HG02759 (cell line): Measurements from ENCODE around the gene STX8.
"Not testable (repeated sequence)": the region's sequence is repeated elsewhere in the genome, so short reads cannot be mapped to it uniquely, and the experiment has no call there.

Experiments used
- ATAC-seq: cut with Tn5 transposase; IDR thresholded peaks from one replicate; pipeline ENCODE4 v1.9.1; 2021; ENCODE audit warnings: mild to moderate bottlenecking, moderate library complexity; ENCODE audit not compliant: unreplicated experiment

STX8 gene

DNA sequence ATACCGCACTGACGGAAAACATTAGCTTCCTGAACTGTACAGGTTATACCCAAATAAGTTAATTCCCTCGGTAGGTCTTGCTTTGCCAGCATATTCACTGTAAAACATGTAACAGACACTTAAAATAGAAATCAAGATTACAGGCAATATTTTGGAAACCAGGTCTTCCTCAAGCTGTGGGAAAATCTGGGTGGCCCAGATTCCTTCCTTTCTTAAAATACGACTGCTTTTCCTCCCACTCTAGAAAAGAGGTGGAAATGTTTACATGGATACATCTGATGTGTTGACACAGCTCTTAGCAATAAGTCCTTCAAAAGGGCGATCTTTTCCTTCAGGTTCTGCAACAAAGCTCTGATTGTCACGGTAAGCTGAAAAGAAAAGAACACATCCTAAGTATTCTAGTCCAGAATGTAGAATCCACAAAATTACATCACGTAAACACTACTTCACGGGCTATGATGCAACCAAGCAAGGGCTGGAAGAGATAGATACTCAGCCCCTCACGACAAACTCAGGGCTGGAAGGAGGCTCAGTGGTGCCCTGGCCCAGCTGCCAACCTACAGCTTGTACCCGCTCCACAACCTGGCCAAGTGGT lies 18.4 kb downstream of the STX8 start:
- ATAC-seq = no peak

DNA sequence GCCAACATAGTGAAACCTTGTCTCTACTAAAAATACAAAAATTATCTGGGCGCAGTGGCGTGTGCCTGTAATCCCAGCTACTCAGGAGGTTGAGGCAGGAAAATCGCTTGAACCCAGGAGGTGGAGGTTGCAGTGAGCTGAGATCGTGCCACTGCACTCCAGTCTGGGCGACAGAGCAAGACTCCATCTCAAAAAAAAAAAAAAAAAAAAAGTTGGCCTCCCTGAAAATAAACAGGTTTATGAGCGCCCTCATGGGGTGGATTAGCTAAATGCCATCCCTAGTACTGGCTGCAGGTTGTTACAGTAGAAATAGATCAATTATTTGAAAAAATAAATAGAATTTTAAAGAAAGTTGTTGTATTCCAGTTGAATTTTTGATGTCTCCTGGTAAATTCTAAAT lies 20.9 kb downstream of the STX8 start:
- not testable (repeated sequence) for ATAC-seq

- no peak for ATAC-seq
Observed at GRCh38 chr17:9553596-9553995, 22.0 kb downstream of the STX8 start.

- ATAC-seq = no peak
Observed at GRCh38 chr17:9553181-9553580, 22.4 kb downstream of the STX8 start.

GRCh38 chr17:9549215-9549614 lies 26.4 kb downstream of the STX8 start:
- ATAC-seq = no peak

DNA sequence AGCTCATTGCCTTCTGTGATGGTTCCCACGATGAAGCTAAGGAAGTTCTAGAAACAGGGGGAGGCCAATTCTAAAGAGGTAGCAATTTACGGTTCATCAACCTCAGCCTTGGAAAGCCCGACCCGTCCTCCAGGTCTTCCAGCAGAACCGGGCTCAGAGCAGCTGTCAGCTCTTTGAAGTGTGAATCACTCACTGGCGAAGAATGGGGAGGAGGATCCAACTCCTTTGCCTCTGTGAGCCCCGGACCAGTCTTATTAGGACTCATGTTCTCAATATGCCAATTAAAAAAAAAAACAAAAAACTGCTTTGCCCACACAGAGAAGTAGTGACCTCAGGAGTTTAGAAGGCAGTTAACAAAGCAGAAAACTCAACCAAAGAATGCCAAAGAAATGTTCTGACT lies 31.4 kb downstream of the STX8 start:
- ATAC-seq = no peak

DNA sequence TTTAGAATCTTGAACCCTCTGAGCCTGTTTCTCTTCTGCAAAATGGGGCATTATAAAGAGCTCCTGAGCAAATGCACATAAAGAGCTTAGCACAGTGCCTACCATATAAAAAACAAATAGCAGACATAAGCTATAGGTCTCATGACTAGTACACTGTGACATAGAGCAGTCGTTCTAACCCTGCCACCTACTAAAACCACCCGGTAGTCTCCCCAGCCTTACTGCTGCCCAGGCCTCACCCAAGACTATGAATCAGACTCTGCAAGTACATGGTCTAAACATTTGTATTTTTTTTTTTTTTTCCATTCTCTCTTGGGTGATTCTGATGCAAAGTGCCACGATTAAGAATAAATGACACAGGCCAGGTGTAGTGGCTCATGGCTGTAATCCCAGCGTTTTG lies 33.9 kb downstream of the STX8 start:
- ATAC-seq = no peak

DNA sequence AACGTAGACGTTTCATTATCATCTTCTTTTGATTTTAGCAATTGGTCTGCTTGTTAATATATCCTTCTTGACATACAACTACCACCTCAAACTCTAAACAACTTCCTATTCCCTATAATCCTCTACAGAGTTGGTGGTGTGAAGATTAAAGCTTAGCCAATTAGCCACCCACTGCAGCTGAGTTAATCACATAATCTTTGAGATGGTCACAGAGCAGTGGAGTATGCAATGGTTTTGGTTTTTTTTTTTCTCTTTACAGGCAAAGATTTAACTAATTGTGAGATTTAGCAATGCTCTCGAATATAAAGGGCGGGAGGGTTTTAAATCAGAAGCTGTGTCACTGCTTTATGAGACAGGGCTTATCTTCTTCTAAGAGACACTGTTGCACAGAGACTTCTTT lies 37.0 kb downstream of the STX8 start:
- ATAC-seq = no peak

- no peak for ATAC-seq
Observed at GRCh38 chr17:9537177-9537776, 38.3 kb downstream of the STX8 start.

DNA sequence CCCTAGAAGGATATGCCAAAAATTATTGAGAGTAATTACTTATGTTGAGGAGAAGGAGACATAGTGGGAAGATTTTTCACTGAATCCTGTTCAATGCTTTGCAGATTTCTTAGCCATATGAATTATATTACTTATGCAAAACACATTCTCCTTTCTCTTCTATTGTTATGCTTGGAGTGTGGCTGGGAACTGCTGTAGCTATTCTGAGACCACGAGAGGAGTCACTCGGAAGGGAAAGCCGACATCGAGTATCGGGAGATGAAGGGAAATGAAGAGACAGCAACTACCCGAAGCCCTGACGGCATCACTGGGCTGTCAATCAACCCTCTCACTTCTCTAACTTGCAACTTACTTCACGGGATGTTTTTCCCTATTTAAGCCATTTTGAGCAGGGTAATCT lies 39.6 kb downstream of the STX8 start:
- ATAC-seq = no peak

GRCh38 chr17:9533441-9533840 lies 42.2 kb downstream of the STX8 start:
- ATAC-seq = no peak

- ATAC-seq = no peak
Observed at GRCh38 chr17:9532715-9533114, 42.9 kb downstream of the STX8 start.

- ATAC-seq = no peak
Observed at GRCh38 chr17:9531034-9531433, 44.6 kb downstream of the STX8 start.

DNA sequence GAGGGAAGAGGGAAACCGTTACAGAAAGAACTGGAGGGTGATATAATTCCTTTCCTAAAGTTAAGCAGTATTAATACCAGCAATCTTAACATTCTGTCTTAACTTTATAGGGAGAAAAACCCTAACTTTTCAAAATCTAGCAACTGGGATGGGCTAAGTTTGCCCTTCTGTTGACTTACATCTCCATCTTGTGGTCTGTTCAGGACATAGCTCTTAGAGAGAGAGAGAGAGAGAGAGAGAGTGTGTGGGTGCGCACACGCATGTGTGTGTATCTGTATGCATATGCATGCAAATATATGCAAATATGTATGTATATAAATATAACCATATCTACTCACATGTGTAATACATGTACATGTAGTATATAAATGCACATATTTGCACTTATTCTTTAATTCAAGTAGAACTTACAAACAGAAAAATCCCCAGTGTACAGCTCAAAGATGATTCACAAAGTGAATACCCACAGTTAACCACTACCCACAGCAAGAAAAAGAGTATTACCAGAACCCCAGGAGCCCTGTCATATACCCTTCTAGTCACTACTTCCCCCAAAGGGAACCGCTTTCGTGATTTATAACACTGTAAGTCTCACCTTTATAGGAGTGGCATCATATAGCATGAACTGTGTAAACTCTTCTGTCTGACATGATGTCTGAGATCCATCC lies 46.5 kb downstream of the STX8 start:
- ATAC-seq = no peak

DNA sequence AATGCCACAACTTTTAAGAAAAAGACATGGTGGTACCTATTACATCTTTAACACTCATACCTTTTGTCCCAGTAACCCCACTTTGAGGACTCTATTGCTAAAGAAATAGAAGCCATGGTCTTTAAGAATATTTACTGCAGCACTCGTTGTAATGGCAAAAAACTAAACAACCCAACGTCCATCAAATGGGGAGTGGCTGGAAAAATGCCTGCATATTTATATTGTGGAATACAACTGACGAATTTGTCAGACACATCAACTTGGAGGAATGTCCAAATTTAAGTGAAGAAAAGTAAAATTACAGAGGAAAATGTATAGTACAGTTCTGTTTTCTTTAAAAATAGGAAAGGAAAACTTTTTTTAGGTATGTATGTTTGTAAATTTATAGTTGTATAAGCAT lies 47.8 kb downstream of the STX8 start:
- no peak for ATAC-seq

DNA sequence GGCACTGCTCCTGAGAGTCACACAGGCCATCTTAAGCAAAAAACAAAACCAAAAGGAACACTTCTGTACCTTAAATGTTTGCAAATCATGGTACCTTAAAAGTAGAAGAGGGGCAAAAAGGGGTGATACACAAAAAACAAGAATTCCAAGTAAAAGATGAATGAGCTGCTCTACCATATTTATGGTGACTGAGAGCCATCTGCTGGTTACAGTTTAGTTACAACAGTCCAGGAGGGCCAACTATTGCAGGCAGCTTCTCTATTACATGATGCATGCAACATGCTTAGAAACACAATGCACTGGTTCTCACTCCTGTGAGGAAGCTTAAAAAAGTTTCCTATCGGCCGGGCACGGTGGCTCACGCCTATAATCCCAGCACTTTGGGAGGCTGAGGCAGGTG lies 53.5 kb downstream of the STX8 start:
- ATAC-seq = no peak

DNA sequence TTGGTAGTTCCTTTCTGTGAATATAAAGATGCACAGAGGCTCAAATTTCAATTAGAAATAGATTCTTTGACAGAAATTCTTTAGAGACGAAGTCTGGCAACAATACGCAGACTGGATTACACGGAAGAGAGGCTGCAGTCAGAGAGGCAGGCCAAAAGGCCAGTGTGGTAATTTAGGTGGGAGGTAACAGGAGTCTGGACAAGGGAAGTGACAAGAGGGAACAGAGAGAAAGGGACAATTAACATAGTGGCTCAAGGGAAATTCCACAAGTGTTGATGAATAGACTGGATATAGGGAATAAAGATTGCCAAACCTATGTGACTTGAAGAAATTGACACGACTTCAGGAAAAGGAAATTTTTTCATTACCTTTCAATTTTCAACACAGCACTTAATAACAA lies 54.6 kb downstream of the STX8 start:
- no peak for ATAC-seq

GRCh38 chr17:9520649-9521048 lies 55.0 kb downstream of the STX8 start:
- no peak for ATAC-seq

DNA sequence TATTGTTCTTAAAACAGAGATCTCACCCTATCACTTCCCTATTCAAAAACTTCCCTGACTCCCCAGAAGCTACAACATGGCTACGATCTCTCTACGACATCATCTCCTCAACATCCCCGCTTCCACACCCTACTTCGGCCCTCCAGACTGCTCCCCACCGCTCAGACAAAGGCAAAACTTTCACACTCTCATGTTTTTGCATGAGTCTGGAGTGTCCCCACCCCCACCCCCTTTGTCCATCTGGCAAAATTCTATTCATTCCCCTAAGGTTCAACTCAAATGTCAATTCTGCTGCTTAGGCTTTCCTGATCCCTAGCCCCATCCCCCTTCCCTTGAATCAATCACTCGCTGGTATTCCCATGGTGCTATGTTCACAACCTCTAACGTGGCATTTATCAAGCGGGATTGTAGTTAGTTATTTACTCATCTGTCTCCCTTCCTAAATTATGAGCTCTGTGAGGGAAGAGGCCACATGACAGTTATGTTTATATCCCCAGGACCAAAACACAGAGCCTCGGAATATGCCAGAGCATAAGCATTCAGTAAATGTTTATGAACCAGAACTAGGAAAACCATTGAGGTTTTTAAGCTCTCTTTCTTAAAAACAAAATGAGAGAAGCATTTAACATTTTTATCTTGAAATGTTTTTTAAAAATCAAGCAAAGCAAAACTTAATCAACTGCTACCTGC lies 55.9 kb downstream of the STX8 start:
- ATAC-seq = no peak

DNA sequence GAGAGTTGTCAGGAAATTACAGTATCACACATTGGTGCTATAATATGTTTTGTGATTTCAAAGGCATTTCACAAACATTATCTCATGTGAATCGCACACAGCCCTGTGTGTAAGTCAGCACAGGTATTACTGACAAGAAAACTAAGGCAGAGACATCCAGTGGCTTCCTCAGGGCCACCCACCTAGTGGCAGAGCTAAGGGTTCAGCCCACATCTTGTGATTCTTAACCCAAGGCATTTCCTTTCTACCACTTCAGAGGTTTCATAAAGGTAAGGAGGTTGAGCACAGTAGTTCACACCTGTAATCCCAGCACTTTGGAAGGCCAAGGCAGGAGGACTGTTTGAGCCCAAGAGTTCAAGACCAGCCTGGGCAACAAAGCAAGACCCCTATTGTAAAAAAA lies 58.2 kb downstream of the STX8 start:
- no peak for ATAC-seq

DNA sequence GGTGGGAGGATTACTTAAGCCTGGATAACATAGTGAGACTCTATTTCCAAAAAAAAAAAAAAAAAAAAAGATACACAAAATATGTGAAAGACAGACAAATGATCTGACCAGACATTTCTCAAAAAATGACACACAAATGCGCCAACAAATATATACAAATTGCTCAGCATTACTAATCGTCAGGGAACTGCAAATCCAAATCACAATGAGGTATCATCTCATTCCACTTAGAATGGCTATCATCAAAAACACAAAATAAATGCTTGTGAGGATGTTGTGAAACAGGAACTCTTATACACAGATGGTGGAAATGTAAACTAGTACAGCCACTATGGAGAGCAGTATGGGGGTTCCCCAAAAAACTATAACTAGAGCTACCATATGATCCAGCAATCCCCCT lies 62.4 kb downstream of the STX8 start:
- no peak for ATAC-seq
